ENCODE results near the gene SOWAHD. TPM values are rescaled to one million over a fixed set of nuclear protein-coding genes. Genes with fewer than 3 reads are reported as not detected.
"Not testable (repeated sequence)": the region's sequence is repeated elsewhere in the genome, so short reads cannot be mapped to it uniquely, and the experiment has no call there.

The SOWAHD gene
- total and polyA plus RNA-seq, 8 donors: 1.5 to 33.6 (median 1.8) TPM; not detected in 4

DNA sequence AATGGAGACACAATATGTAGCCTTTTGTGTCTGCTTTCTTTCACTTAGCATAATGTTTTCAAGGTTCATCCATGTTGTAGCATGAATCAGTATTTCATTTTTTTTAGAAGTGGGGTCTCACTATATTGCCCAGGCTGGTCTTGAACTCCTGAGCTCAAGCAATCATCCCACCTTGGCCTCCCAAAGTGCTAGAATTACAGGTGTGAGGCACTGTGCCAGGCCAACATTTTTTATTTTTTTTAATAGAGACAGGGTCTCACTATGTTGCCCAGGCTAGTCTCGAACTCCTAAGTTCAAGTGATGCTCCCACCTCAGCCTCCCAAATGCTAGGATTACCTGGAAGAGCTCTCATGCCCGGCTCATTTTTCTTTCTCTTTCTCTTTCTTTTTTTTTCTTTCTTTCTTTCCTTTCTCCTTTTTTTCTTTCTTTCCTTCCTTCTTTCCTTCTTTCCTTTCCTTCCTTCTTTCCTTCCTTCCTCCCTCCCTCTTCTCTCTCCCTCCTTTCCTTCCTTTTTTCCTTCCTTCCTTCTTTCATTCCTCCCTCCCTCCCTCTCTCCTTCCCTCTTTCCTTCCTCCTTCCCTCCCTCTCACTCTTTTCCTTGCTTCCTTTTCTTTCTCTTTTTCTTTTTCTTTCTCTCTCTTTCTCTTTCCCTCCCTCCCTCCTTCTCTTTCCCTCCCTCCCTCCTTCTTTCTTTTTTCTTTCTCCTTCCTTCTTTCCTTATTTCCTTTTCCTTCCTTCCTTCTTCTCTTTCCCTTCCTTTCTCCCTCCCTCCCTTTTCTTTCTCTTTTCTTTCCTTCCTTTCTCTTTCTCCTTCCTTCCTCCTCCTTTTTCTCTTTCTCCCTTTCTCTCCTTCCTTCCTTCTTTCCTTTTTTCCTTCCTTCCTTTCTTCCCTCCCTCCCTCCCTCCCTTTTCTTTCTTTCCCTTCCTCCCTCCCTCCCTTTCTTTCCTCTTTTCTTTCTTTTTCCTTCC is 43.1 kb downstream of the SOWAHD start:
- Histone ChIP-seq H3K36me3 (no peaks in the 10 kb centered on the region), H3K4me1 (no peaks in the 10 kb centered on the region), H3K9me3 (no peaks in the 10 kb centered on the region), H3K4me3 (no peak overlapping the region), H3K27ac (no peak overlapping the region), H3K27me3 (no peaks in the 10 kb centered on the region)
- WGBS, 5 donors: 67 to 97% (median 88%) methylated on average over 2 of the region's 2 CpGs
- no peak for TF ChIP-seq POLR2AphosphoS5 (IDR thresholded peaks at IDR 0.05)
- TF ChIP-seq POLR2A (IDR thresholded peaks at IDR 0.05): no peak
- no peak for TF ChIP-seq EP300 (IDR thresholded peaks at IDR 0.05)
- DNase-seq: no peak
- intact Hi-C loops (cut with DNase I; ENCODE audit: low total_unique reads): no loop called here

- Histone ChIP-seq H3K4me3 (no peak overlapping the region), H3K27me3 (no peaks in the 10 kb centered on the region), H3K4me1 (no peaks in the 10 kb centered on the region), H3K36me3 (no peaks in the 10 kb centered on the region), H3K9me3 (no peaks in the 10 kb centered on the region), H3K27ac (no peak overlapping the region)
- no peak for TF ChIP-seq POLR2AphosphoS5 (IDR thresholded peaks at IDR 0.05)
- no peak for TF ChIP-seq EP300 (IDR thresholded peaks at IDR 0.05)
- TF ChIP-seq POLR2A (IDR thresholded peaks at IDR 0.05): no peak
- TF ChIP-seq, protein P1, sequence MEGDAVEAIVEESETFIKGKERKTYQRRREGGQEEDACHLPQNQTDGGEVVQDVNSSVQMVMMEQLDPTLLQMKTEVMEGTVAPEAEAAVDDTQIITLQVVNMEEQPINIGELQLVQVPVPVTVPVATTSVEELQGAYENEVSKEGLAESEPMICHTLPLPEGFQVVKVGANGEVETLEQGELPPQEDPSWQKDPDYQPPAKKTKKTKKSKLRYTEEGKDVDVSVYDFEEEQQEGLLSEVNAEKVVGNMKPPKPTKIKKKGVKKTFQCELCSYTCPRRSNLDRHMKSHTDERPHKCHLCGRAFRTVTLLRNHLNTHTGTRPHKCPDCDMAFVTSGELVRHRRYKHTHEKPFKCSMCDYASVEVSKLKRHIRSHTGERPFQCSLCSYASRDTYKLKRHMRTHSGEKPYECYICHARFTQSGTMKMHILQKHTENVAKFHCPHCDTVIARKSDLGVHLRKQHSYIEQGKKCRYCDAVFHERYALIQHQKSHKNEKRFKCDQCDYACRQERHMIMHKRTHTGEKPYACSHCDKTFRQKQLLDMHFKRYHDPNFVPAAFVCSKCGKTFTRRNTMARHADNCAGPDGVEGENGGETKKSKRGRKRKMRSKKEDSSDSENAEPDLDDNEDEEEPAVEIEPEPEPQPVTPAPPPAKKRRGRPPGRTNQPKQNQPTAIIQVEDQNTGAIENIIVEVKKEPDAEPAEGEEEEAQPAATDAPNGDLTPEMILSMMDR (IDR thresholded peaks at IDR 0.05): no peak
- DNase-seq: no peak
- intact Hi-C loops (cut with DNase I; ENCODE audit: low total_unique reads): no loop called here
- 91 to 94% (median 92%) methylated on average over 6 to 8 of the region's 8 CpGs for WGBS, 5 donors
Observed at GRCh38 chrX:119802546-119802945, 44.2 kb downstream of the SOWAHD start.

- H3K4me3 ChIP-seq; H3K27ac ChIP-seq; H3K36me3 ChIP-seq; H3K4me1 ChIP-seq; H3K27me3 ChIP-seq; H3K9me3 ChIP-seq; intact Hi-C loops (cut with DNase I; ENCODE audit: low total_unique reads); DNase-seq: not testable (repeated sequence)
- 21 to 46% (median 33%) methylated on average over 2 of the region's 4 CpGs; no CpG with 5 or more reads in 2 of the 5 donors for WGBS, 5 donors
Observed at GRCh38 chrX:119808461-119808860, 50.1 kb downstream of the SOWAHD start.

- Histone ChIP-seq H3K27me3 (no peaks in the 10 kb centered on the region), H3K36me3 (no peaks in the 10 kb centered on the region), H3K9me3 (no peaks in the 10 kb centered on the region), H3K27ac (no peak overlapping the region), H3K4me3 (no peak overlapping the region), H3K4me1 (no peaks in the 10 kb centered on the region)
- intact Hi-C loops (cut with DNase I; ENCODE audit: low total_unique reads): no loop called here
- no peak for DNase-seq
- WGBS, 5 donors: 52 to 81% (median 66%) methylated on average over 1 of the region's 1 CpG; no CpG with 5 or more reads in 1 of the 5 donors
- TF ChIP-seq EP300 (IDR thresholded peaks at IDR 0.05): no peak
- TF ChIP-seq, protein P1 (IDR thresholded peaks at IDR 0.05): no peak
- no peak for TF ChIP-seq POLR2A (IDR thresholded peaks at IDR 0.05)
- TF ChIP-seq POLR2AphosphoS5 (IDR thresholded peaks at IDR 0.05): no peak
Observed at GRCh38 chrX:119809185-119809666, 50.8 kb downstream of the SOWAHD start.

Small RNA genes lying within 50 kb of the gene (small RNA-seq; reads per million reads assigned to genes)
- gene SNORA69: 0 reads per million in 4 donors

Other genes with a start within 250 kb of the SOWAHD start
- gene STEEP1, start 193.2 kb upstream of the SOWAHD start, total RNA-seq: 10 to 100 TPM in 4 of 5 donors, 1 to 10 TPM in 1; 9.8 to 60.8 (median 15.8) TPM
- gene STEEP1, start 193.2 kb upstream of the SOWAHD start, polyA plus RNA-seq: 10 to 100 TPM; 13.1 to 23.1 (median 14.1) TPM
- 10 to 100 TPM in 3 of 5 donors, 1 to 10 TPM in 2; 4.5 to 49.8 (median 12.8) TPM for gene UBE2A, start 184.0 kb upstream of the SOWAHD start, total RNA-seq
- gene UBE2A, start 184.0 kb upstream of the SOWAHD start, polyA plus RNA-seq: 10 to 100 TPM; 38.9 to 62.0 (median 46.3) TPM
- gene NKRF, start 152.2 kb upstream of the SOWAHD start, total RNA-seq: 1 to 10 TPM; 1.7 to 8.3 (median 7.1) TPM
- 1 to 10 TPM; 2.4 to 4.9 (median 2.4) TPM for gene NKRF, start 152.2 kb upstream of the SOWAHD start, polyA plus RNA-seq
- 10 to 100 TPM; 14.3 to 35.3 (median 23.3) TPM for gene SEPTIN6, start 65.4 kb upstream of the SOWAHD start, total RNA-seq
- gene SEPTIN6, start 65.4 kb upstream of the SOWAHD start, polyA plus RNA-seq: 1 to 10 TPM; 7.6 to 9.3 (median 8.2) TPM
- gene RPL39, start 33.0 kb downstream of the SOWAHD start, total RNA-seq: 1,000 to 10,000 TPM in 2 of 5 donors, 100 to 1,000 TPM in 3; 117 to 3,049 (median 913) TPM
- 1,000 to 10,000 TPM; 6,944 to 8,391 (median 7,935) TPM for gene RPL39, start 33.0 kb downstream of the SOWAHD start, polyA plus RNA-seq
- 10 to 100 TPM in 1 of 5 donors, 1 to 10 TPM in 4; 1.2 to 10.7 (median 6.7) TPM for gene UPF3B, start 94.4 kb downstream of the SOWAHD start, total RNA-seq
- 10 to 100 TPM in 1 of 3 donors, 1 to 10 TPM in 2; 6.4 to 25.1 (median 9.8) TPM for gene UPF3B, start 94.4 kb downstream of the SOWAHD start, polyA plus RNA-seq
- gene RNF113A, start 113.1 kb downstream of the SOWAHD start, total RNA-seq: 10 to 100 TPM in 3 of 5 donors, 1 to 10 TPM in 2; 9.5 to 42.0 (median 10.9) TPM
- gene RNF113A, start 113.1 kb downstream of the SOWAHD start, polyA plus RNA-seq: 10 to 100 TPM; 14.4 to 26.4 (median 19.5) TPM
- 10 to 100 TPM; 46.2 to 72.1 (median 64.3) TPM for gene NDUFA1, start 113.2 kb downstream of the SOWAHD start, total RNA-seq
- gene NDUFA1, start 113.2 kb downstream of the SOWAHD start, polyA plus RNA-seq: 100 to 1,000 TPM; 214 to 260 (median 220) TPM
- not detected for gene AKAP14, start 137.3 kb downstream of the SOWAHD start, total RNA-seq
- not detected for gene AKAP14, start 137.3 kb downstream of the SOWAHD start, polyA plus RNA-seq
- 1 to 10 TPM in 4 of 5 donors, under 1 TPM in 1; 0.58 to 7.5 (median 6.1) TPM for gene NKAP, start 185.2 kb downstream of the SOWAHD start, total RNA-seq
- 1 to 10 TPM; 3.7 to 6.7 (median 6.3) TPM for gene NKAP, start 185.2 kb downstream of the SOWAHD start, polyA plus RNA-seq